ENCODE measurements around the gene PJA1.

Gene PJA1

DNA sequence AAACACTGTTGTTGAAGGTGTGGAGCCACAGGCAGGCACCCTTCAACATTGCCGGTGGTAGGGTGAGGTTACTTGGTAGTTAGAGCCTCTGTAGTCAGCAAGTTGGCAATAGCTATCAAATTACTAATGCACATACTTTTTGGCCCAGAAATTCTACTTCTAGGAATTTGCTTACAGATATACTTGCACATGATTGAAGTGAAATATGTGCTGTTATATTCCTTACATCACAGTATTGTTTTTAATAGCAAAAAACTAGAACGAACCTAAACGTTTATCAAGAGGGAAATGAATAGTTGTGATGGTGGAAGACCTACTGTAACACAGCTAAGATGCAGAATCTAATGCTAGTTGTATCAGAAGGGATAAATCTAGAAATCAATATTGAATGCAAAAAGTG is 7.7 kb upstream of the PJA1 start:
- DNase-seq: no peak

DNA sequence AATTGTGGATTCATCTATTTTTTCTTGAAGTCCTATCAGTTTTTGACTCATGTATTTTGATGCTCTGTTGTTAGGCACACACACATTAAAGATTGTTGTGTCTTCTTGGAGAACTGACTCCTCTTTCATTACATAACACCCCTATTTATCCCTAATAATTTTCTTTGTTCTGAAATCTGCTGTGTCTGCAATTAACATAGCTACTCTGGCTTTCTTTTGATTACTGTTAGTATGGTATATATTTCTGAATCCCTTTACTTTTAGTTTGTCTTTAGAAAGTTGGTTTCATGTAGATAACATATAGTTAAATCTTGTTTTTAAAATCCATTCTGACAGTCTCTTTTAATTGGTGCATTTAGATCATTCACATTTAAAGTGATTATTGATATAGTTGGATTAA is 5.1 kb upstream of the PJA1 start:
- DNase-seq: no peak

DNA sequence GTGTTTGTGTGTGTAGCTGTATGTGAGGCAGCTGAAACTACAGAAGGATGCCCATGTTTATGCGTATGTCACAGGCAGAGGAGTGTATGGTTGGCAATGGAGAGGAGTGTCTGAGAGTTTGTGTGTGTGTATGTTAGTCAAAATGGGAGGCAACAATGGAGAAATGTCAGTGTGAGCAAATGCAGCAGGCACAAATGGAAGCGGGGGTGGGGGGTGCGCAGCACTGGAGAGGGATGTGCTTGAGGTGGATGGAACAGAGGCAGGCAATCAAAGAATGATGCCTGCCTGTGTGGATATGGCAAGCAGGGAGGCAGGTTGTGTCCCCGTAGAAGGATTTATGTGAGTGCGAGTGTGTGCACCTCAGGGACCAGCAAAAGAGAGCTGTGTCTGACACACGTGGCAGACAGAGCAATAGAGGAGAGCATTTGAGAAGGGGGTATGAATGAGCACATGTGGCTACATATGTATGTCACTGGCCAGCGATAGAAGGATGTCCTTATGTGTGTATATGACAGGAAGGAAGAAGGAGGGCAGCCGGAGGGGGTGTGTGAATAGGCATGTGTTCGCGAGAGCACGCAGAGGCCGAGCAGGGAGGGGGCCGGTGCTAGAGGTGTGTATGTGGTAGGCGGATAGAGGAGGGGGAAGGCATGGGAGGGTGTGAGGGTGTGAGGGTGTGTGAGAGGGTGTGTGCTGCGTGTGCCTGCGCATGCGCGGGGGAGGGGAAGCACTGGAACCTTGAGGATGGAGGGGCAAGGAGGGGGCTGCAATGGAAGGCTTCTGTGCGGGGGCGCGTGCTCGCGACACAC is 1.1 kb downstream of the PJA1 start:
- peak in 29 of 51 donors; percentile 1 to 70 (median 11) for DNase-seq

DNA sequence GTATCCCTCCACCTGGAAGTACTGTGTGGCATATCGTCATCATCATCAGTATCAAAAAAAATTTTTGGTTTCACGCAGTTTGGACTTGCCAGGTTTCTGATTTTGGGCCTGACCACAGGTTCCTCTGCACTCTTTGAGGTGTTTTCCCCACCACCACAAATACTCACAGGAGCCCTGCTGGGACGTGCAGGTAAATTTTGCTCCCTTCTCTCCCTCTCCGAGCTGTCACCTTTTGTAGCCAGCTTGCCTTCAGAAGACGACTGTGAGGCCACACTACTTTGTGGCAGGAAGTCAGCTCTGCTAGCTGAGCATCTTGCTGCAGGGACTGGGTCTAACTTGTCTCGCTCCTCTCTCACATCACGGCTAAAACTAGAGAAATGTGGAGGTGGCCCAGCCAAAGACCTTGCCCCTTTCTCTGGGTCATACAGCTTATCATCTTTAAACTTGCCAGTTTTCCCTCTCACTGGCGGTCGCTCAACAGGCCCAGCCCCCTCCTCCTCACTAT is 2.8 kb downstream of the PJA1 start:
- DNase-seq: no peak

- DNase-seq: no peak
Observed at GRCh38 chrX:69161786-69162349, 3.4 kb downstream of the PJA1 start.

DNA sequence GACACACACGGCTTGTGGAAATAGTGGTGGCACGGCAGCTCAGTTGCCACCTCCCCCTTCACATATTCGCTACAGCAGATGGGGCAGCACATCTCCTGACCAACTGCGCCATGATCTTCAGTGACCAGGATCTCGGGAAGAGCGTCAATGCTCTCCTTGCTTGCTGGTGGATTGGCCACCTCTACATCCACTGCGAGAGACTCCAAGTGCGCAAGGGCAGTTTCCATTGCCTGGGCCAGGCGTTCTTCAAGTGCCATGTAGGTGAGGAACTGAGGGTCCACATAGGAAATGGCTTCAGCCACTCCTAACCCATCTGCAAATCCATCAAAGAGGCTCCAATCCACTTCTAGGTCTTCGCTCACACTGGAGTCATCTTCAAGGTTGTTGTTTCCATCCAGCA is 3.9 kb downstream of the PJA1 start:
- DNase-seq: no peak

- peak in 9 of 51 donors; percentile 2 to 23 (median 6) for DNase-seq
Observed at GRCh38 chrX:69158166-69158980, 6.9 kb downstream of the PJA1 start.

DNA sequence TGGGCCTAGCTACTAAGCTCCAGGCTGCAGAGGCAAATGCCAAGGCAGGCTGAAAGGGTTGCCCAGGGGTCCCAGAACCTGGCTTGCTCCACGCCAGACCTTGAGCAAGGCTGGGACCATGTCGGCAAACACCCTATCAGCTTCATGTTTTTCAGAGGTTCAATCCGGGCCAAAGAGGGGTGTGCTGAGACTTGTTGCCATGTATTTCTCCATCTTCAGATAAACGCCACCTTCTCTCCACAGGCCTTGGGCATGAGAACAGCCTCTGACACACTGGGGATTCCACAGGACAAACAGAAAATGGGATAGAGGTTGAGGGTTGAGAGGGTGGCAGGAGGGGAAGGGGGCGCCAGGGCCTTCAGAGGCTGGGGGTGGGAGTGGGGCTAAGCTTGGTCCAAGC is 8.6 kb downstream of the PJA1 start:
- no peak for DNase-seq

DNA sequence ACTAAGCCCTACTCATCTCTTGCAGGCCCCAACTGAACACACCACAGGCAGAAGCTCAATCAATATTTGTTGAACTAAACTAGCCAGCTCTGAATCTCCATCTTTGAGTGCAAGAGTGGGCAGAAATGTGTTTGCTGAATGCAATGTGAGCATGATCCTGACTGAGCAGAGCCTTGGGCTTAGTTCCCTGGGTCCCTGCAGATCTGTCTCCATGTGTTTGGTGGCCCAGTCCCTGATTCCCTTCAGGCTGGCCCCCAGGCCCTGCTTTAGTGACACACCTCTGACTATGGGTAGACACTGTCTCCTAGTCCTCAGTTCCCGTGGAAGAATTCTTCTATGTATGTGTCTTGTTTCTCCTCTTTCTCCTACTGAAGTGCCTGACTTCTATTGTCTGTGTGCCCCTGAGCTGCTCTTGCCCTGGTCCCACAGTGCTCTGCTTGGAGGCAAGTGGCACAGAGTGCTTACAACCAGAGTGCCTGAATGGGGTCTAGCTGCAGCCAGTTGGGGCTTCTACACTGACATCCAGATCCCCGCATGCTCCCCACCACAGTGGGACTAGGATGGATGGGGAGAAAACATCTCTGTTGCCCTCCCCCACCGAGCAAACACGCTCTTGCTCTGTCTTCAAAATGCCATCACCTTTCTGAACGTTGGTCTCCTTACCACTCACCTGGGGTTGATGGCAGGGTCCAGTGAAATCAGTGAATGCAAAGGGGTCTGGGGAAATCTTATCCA is 9.3 kb downstream of the PJA1 start:
- no peak for DNase-seq

GRCh38 chrX:69154051-69154450 is 11.2 kb downstream of the PJA1 start:
- DNase-seq: no peak

- DNase-seq: peak in 38 of 51 donors; percentile 1 to 86 (median 54)
Observed at GRCh38 chrX:69153060-69153730, 12.1 kb downstream of the PJA1 start.

DNA sequence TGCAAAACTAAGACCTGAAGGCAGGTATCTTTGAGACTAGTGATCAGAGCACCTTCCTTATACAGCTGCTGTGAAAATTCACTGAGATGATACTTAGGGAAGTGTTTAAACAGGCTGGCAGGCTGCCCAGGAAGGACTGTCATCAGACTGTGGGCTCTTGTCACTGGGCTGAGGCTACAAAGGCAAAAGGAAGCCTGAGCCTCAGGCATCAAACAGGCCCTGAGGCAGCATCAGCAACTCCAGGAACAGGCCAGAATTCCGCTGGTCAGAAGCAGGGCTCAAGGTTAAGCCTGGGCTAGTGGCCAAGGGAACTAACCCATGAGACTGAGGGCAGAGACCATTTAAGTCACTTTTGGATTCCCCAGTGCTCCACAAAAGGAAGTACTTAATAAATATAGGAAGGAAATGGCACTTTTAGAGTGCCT is 12.8 kb downstream of the PJA1 start:
- peak in 12 of 51 donors; percentile 4 to 32 (median 9) for DNase-seq

DNA sequence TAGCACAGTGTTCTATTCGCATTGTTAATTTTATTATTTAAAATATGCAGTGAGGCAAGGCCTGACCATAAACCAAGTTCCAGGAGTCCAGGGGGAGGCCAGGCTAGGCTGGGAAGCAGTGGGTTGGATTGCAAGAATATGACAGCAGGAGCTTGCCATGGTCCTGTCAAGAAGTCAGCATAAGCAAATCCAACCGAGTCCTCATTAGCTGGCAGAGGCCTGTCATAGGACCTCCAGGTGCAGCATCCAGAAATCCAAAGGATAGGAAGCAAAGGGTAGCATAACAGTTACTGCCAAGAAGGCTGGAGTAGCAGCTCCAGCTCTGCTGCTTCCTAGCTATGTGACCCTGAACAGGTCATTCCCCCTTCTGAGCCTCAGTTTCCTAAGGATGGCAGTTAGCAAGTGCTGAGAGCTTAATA is 13.4 kb downstream of the PJA1 start:
- no peak for DNase-seq

GRCh38 chrX:69150281-69150960 is 14.8 kb downstream of the PJA1 start:
- no peak for DNase-seq

- DNase-seq: no peak
Observed at GRCh38 chrX:69149466-69150280, 15.6 kb downstream of the PJA1 start.

DNA sequence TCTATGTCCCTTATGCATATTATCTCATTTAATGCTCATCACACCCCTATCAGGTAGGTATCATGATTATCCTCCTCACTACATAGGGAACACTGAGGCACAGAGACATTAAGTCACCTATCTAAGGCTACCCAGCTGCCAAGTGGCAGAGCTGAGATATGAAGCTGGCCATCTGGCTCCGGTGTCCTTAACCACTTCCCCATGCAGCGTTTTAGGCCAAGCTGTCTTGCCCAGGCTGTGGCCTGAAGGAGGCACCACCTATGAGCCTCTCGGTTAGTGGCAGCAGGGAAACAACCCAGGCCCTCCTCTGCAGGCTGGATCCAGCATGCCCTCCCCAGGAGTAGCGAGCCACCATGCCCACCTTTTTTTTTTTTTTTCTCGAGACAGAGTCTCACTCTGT is 16.3 kb downstream of the PJA1 start:
- no peak for DNase-seq

GRCh38 chrX:69146739-69147138 is 18.5 kb downstream of the PJA1 start:
- DNase-seq: no peak

DNA sequence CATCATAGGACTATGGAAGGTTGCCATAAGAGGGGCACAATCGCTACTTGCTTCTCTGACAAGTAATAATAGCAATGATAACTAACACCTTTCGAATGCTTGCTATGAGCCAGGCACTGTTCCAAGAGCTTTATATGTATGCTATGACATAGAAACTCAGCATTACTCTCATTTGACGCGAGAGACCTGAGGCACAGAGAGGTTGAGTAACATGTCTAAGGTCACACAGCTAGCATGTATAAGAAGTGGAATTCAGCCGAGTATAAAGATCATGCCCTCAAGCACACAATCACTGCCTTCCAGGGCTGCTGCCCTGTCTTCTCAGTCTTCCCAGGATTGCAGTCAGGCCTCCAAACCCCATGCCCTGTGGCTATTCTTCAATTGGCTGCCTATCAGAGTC is 19.5 kb downstream of the PJA1 start:
- DNase-seq: no peak

Measured in hypothalamus (tissue), 51 donors.